GM12865 (cell line): Measurements from ENCODE around the gene MMP24.

Experiments used
- DNase-seq: peaks from one replicate; pipeline ENCODE4 v3.0.0; 2010; ENCODE audit warnings: low read depth
- H3K4me3 ChIP-seq: 2 replicates; pipeline ENCODE4 v1.5.1; 2011; ENCODE audit warnings: mild to moderate bottlenecking, low read depth, low read length, control low read depth
- CTCF ChIP-seq: IDR thresholded peaks from 2 replicates; pipeline ENCODE4 v1.5.1; 2011; ENCODE audit warnings: low read length, control low read depth, low read depth, inconsistent platforms; ENCODE audit not compliant: insufficient read depth; ENCODE audit errors: missing control alignments

The MMP24 gene

GRCh38 chr20:35276408-35276807 is 49.9 kb downstream of the MMP24 start:
- no peak for DNase-seq
- peak overlapping the region; percentile 89 for H3K4me3 ChIP-seq
- TF ChIP-seq CTCF = no peak

GRCh38 chr20:35277127-35277526 is 50.6 kb downstream of the MMP24 start:
- H3K4me3 ChIP-seq = peak overlapping the region; percentile 89
- no peak for TF ChIP-seq CTCF
- DNase-seq = no peak

- peak; percentile 21 for TF ChIP-seq CTCF
- H3K4me3 ChIP-seq = peak within 1 kb of the TSS; percentile 89
- peak; percentile 96 for DNase-seq
Measured at GRCh38 chr20:35277531-35278395, 51.3 kb downstream of the MMP24 start, which contains the start of gene MMP24OS. TSS of gene MMP24OS (minus strand) at chr20:35278122. CDS start at chr20:35277929, 193 bp downstream.

- H3K4me3 ChIP-seq = no peak overlapping the region
- no peak for DNase-seq
- no peak for TF ChIP-seq CTCF
Measured at GRCh38 chr20:35279040-35279439, 52.5 kb downstream of the MMP24 start.

GRCh38 chr20:35279533-35280174 is 53.2 kb downstream of the MMP24 start:
- DNase-seq = no peak
- TF ChIP-seq CTCF = no peak
- no peak overlapping the region for H3K4me3 ChIP-seq

GRCh38 chr20:35280523-35280922 is 54.0 kb downstream of the MMP24 start:
- no peak for DNase-seq
- H3K4me3 ChIP-seq = no peak overlapping the region
- no peak for TF ChIP-seq CTCF
